Measurements from ENCODE around the gene VAC14. TPM values are rescaled to one million over a fixed set of nuclear protein-coding genes. Genes with fewer than 3 reads are reported as not detected.

Gene VAC14
- total RNA-seq, 1 experiment from 2014 or later = 35.3 TPM

GRCh38 chr16:70720425-70721201, 80.3 kb downstream of the VAC14 start:
- CTCF ChIA-PET = no interaction called here
- Histone ChIP-seq H3K4me3 (replicated peaks in 1 of 2; ENCODE audit: low read depth in 1 of 2, low read length in 2 of 2) (no peak overlapping the region), H3K79me2 (ENCODE audit: insufficient read depth, low read length) (no peaks in the 10 kb centered on the region), H3K4me1 (ENCODE audit: control insufficient read depth in 1 of 2, insufficient read depth in 2 of 2, low read length in 2 of 2) (peaks cover 3 to 6% of the 10 kb centered on the region in 2 experiments; a peak in 3 of 4 replicates), H3K9me2 (ENCODE audit: insufficient read depth) (no peaks in the 10 kb centered on the region), H3K27ac (ENCODE audit: low read depth, low read length) (no peak overlapping the region), H3K27me3 (ENCODE audit: insufficient read depth, low read length) (no peaks in the 10 kb centered on the region), H3K36me3 (ENCODE audit: control insufficient read depth in 1 of 2, insufficient read depth in 2 of 2, low read length in 2 of 2) (no peaks in the 10 kb centered on the region), H2AFZ (ENCODE audit: low read depth, low read length, poor library complexity, severe bottlenecking) (no peak overlapping the region), H3K9ac (ENCODE audit: low read length) (no peak overlapping the region), H3K9me3 (ENCODE audit: control insufficient read depth in 1 of 2, insufficient read depth in 1 of 2, low read depth in 1 of 2, low read length in 2 of 2) (no peaks in the 10 kb centered on the region), H4K20me1 (ENCODE audit: insufficient read depth) (no peaks in the 10 kb centered on the region), H3K4me2 (ENCODE audit: low read length) (no peak overlapping the region)
- no peak for TF ChIP-seq EGR1 (IDR thresholded peaks at IDR 0.05; ENCODE audit: low read depth)
- TF ChIP-seq CEBPB (IDR thresholded peaks at IDR 0.05; ENCODE audit: low read depth) = no peak
- TF ChIP-seq JUND (IDR thresholded peaks at IDR 0.05) = no peak
- POLR2A ChIA-PET = no interaction called here
- ATAC-seq (no peak), DNase-seq (ENCODE audit: low read depth, low spot score) (no peak)
- RAD21 ChIA-PET (ENCODE audit: low non-redundant PET in 1 of 2, low total read pairs in 2 of 2, uncharacterized antibody in 2 of 2, unreplicated experiment in 2 of 2) = no interaction called here
- intact Hi-C loops (cut with micrococcal nuclease) = no loop called here
- no TSS peak for BruUV-seq (replicated peaks)

- H3K79me2 ChIP-seq (ENCODE audit: insufficient read depth, low read length) = no peaks in the 10 kb centered on the region
- no peaks in the 10 kb centered on the region for H3K9me2 ChIP-seq (ENCODE audit: insufficient read depth)
- ChIA-PET CTCF (no interaction called here), POLR2A (no interaction called here), RAD21 (ENCODE audit: low non-redundant PET in 1 of 2, low total read pairs in 2 of 2, uncharacterized antibody in 2 of 2, unreplicated experiment in 2 of 2) (no interaction called here)
- no peaks in the 10 kb centered on the region for H3K36me3 ChIP-seq (ENCODE audit: control insufficient read depth in 1 of 2, insufficient read depth in 2 of 2, low read length in 2 of 2)
- ATAC-seq = no peak
- H3K4me2 ChIP-seq (ENCODE audit: low read length) = no peak overlapping the region
- no TSS peak for BruUV-seq (replicated peaks)
- no peak for DNase-seq (ENCODE audit: low read depth, low spot score)
- no peaks in the 10 kb centered on the region for H4K20me1 ChIP-seq (ENCODE audit: insufficient read depth)
- H3K27ac ChIP-seq (ENCODE audit: low read depth, low read length) = no peak overlapping the region
- no peak overlapping the region for H2AFZ ChIP-seq (ENCODE audit: low read depth, low read length, poor library complexity, severe bottlenecking)
- H3K27me3 ChIP-seq (ENCODE audit: insufficient read depth, low read length) = no peaks in the 10 kb centered on the region
- H3K9me3 ChIP-seq (ENCODE audit: control insufficient read depth in 1 of 2, insufficient read depth in 1 of 2, low read depth in 1 of 2, low read length in 2 of 2) = no peaks in the 10 kb centered on the region
- H3K9ac ChIP-seq (ENCODE audit: low read length) = no peak overlapping the region
- TF ChIP-seq JUND (IDR thresholded peaks at IDR 0.05) (no peak), REST (IDR thresholded peaks at IDR 0.05; ENCODE audit: low read depth) (no peak), SRF (IDR thresholded peaks at IDR 0.05; ENCODE audit: low read depth) (no peak), MAX (IDR thresholded peaks at IDR 0.05) (no peak), FOSL1 (IDR thresholded peaks at IDR 0.05; ENCODE audit: low read depth) (no peak), ELF1 (IDR thresholded peaks at IDR 0.05; ENCODE audit: borderline replicate concordance, low read depth) (no peak), SIN3A (IDR thresholded peaks at IDR 0.05; ENCODE audit: low read depth) (no peak), ZNF274 (IDR thresholded peaks at IDR 0.05; ENCODE audit: low read depth, low read length) (no peak), SP1 (IDR thresholded peaks at IDR 0.05; ENCODE audit: low read depth) (no peak), ZBTB33 (IDR thresholded peaks at IDR 0.05; ENCODE audit: extremely low read depth, insufficient replicate concordance, low read length) (no peak), POLR2AphosphoS5 (IDR thresholded peaks at IDR 0.05; ENCODE audit: low read depth, low read length) (no peak), CBX3 (IDR thresholded peaks at IDR 0.05; ENCODE audit: low read depth) (no peak), ZFX (IDR thresholded peaks at IDR 0.05) (no peak), RAD21 (IDR thresholded peaks at IDR 0.05; ENCODE audit: low read depth) (no peak), POLR2A (IDR thresholded peaks at IDR 0.05; ENCODE audit: borderline replicate concordance, extremely low read depth, insufficient read depth, insufficient read length) (no peak)
- no peak overlapping the region for H3K4me3 ChIP-seq (replicated peaks in 1 of 2; ENCODE audit: low read depth in 1 of 2, low read length in 2 of 2)
- peaks cover 6 to 16% of the 10 kb centered on the region in 2 experiments for H3K4me1 ChIP-seq (ENCODE audit: control insufficient read depth in 1 of 2, insufficient read depth in 2 of 2, low read length in 2 of 2)
- intact Hi-C loops (cut with micrococcal nuclease) = no loop called here
These were observed 83.9 kb downstream of the VAC14 start for GRCh38 chr16:70717065-70717464.
